K562 (cell line): ENCODE results near the gene NEURL2. TPM values are rescaled to one million over a fixed set of nuclear protein-coding genes. Genes with fewer than 3 reads are reported as not detected.

Source experiments
- ATAC-seq: fragments of 200-7000 bp; cut with Tn5 transposase; 3 replicates; pipeline ENCODE4 v1.9.1; 2020; ENCODE audit warnings: moderate library complexity
- BruUV-seq: library from RNA; stranded (reverse); fragments of 400-500 nt; replicated peaks from 2 replicates; lab custom pipeline; 2021; lab: Mats Ljungman, UMichigan
- CTCF ChIA-PET: fragments of 300-600 bp; formaldehyde crosslinking; extraction: SDS; loops from one replicate; lab custom pipeline; 2021; ENCODE audit warnings: low intra/inter-chr PET ratio; lab: Yijun Ruan, JAX
- POLR2A ChIA-PET: fragments of 300-600, 350-650 bp; sonication (Branson Sonifier 250); formaldehyde crosslinking; extraction: SDS; loops from one replicate; lab custom pipeline; 2021; ENCODE audit warnings: antibody characterized with exemption, inconsistent platforms; lab: Yijun Ruan, JAX
- DNase-seq, 4 experiments: peaks; one replicate each; pipeline versions ENCODE4 v3.0.0 to v3.0.0-alpha.2; 2011 to 2018; ENCODE audit warnings: low spot score in 3 of 4, mixed read lengths in 3 of 4; ENCODE audit errors: extremely low read depth in 1 of 4
- FAIRE-seq: peaks from 2 replicates; lab custom pipeline; 2011; peaks lifted over from hg19 to GRCh38; lab: Jason Lieb, UNC
- H2AFZ ChIP-seq: 2 replicates; pipeline ENCODE4 v1.6.0; 2011; ENCODE audit warnings: low read depth, low read length, control low read depth, inconsistent platforms
- H3K27ac ChIP-seq: fragments of 200-600 bp; 3 replicates; pipeline ENCODE4 v1.8.0; 2011; ENCODE audit warnings: low read depth, mild to moderate bottlenecking, control low read depth, inconsistent platforms, low read length, moderate library complexity, mixed read lengths; ENCODE audit errors: extremely low read depth
- H3K27me3 ChIP-seq, 2 experiments: fragments of 300-600 bp in 1 of 2; 2 replicates in 1 of 2; 3 replicates in 1 of 2; pipeline versions ENCODE4 v1.6.0 to v1.8.0; 2011; ENCODE audit warnings: inconsistent platforms in 2 of 2, low read length in 2 of 2, mild to moderate bottlenecking in 1 of 2, mixed read lengths in 1 of 2, moderate library complexity in 1 of 2; ENCODE audit not compliant: control insufficient read depth in 2 of 2, insufficient read depth in 2 of 2
- H3K36me3 ChIP-seq: fragments of 300-600 bp; 3 replicates; pipeline ENCODE4 v1.8.0; 2011; ENCODE audit warnings: mild to moderate bottlenecking, low read length, inconsistent platforms; ENCODE audit not compliant: control insufficient read depth, insufficient read depth
- H3K4me1 ChIP-seq, 2 experiments: fragments of 200-600 bp in 1 of 2; replicated peaks in 1 of 2; 2 replicates in 1 of 2; 3 replicates in 1 of 2; pipeline versions ENCODE4 v1.5.1 to v1.8.0; 2011; ENCODE audit warnings: inconsistent platforms in 2 of 2, low read length in 2 of 2, mild to moderate bottlenecking in 1 of 2, mixed read lengths in 1 of 2, moderate library complexity in 1 of 2; ENCODE audit not compliant: control insufficient read depth in 2 of 2, insufficient read depth in 2 of 2
- H3K4me2 ChIP-seq: 2 replicates; pipeline ENCODE4 v1.6.1; 2011; ENCODE audit warnings: low read length, control low read depth, inconsistent platforms, mixed read lengths; ENCODE audit not compliant: insufficient read depth
- H3K4me3 ChIP-seq: fragments of 200-600 bp; sonication (generic), shearing (Covaris generic); 2 replicates; pipeline ENCODE4 v1.5.1; 2016; ENCODE audit warnings: control low read depth, inconsistent platforms
- H3K79me2 ChIP-seq: fragments of 200-600 bp; 3 replicates; pipeline ENCODE4 v1.8.0; 2011; ENCODE audit warnings: low read length, inconsistent platforms; ENCODE audit not compliant: control insufficient read depth, insufficient read depth
- H3K9ac ChIP-seq, 2 experiments: 2 replicates each; pipeline versions ENCODE4 v1.6.0 to v1.6.1; 2011; ENCODE audit warnings: low read depth in 2 of 2, low read length in 2 of 2, control low read depth in 1 of 2, inconsistent platforms in 1 of 2, mild to moderate bottlenecking in 1 of 2, mixed read lengths in 1 of 2; ENCODE audit not compliant: insufficient read depth in 1 of 2
- H3K9me1 ChIP-seq: one replicate; pipeline ENCODE4 v1.6.0; 2011; ENCODE audit warnings: inconsistent platforms, mild to moderate bottlenecking, low read length, moderate library complexity; ENCODE audit not compliant: control insufficient read depth, insufficient read depth
- H3K9me3 ChIP-seq: replicated peaks from 2 replicates; pipeline ENCODE4 v1.5.1; 2011; ENCODE audit warnings: low read depth, low read length, inconsistent platforms; ENCODE audit not compliant: control insufficient read depth, insufficient read depth
- H4K20me1 ChIP-seq: replicated peaks from 2 replicates; pipeline ENCODE4 v1.6.1; 2011; ENCODE audit warnings: low read length, inconsistent platforms, mixed read lengths; ENCODE audit not compliant: control insufficient read depth, insufficient read depth
- FOSL1 ChIP-seq: fragments of 200-800 bp; sonication (Bioruptor generic); conservative IDR thresholded peaks from 2 replicates; pipeline ENCODE4 v1.6.1; 2016; ENCODE audit warnings: missing genetic modification characterization, missing compliant biosample characterization
- NFATC3 ChIP-seq: fragments of 450-650 bp; IDR thresholded peaks from 2 replicates; pipeline ENCODE4 v1.6.1; 2017; ENCODE audit warnings: mild to moderate bottlenecking
- POLR2AphosphoS2 ChIP-seq: IDR thresholded peaks from 2 replicates; pipeline ENCODE4 v1.6.1; 2012; ENCODE audit warnings: low read length, improper control_type of control experiment
- POLR2G ChIP-seq: fragments of 200-400 bp; formaldehyde crosslinking; IDR thresholded peaks from 2 replicates; pipeline ENCODE4 v1.6.1; 2017; ENCODE audit warnings: low read depth, mild to moderate bottlenecking, antibody characterized with exemption, low read length, moderate library complexity
- RBFOX2 ChIP-seq: fragments of 200-400 bp; formaldehyde crosslinking; IDR thresholded peaks from 2 replicates; pipeline ENCODE4 v1.6.1; 2017; ENCODE audit warnings: low read depth, mild to moderate bottlenecking, low read length, moderate library complexity
- SNIP1 ChIP-seq: fragments of 450-650 bp; IDR thresholded peaks from 2 replicates; pipeline ENCODE4 v1.7.1; 2017; ENCODE audit warnings: low read depth, mild to moderate bottlenecking
- ZNF217 ChIP-seq: sonication (generic); formaldehyde crosslinking; IDR thresholded peaks from 2 replicates; pipeline ENCODE4 v1.8.0; 2022; ENCODE audit warnings: mild to moderate bottlenecking, missing genetic modification reagents
- WGBS: fragments of 100-300 bp; shearing (Covaris generic); methylation state at CpG from one replicate; pipeline ENCODE4 v1.1.6; 2016; ENCODE audit warnings: low coverage, mixed read lengths; ENCODE audit not compliant: insufficient coverage; ENCODE audit errors: missing lambda C conversion rate; 5-methylcytosine and 5-hydroxymethylcytosine counted together
- in situ Hi-C: fragments of 300-500 bp; cut with MboI; formaldehyde crosslinking; loops from 4 replicates; pipeline ENCODE4 v1.15.0; 2018; ENCODE audit warnings: inconsistent platforms, mixed read lengths
- intact Hi-C: fragments of 100-400 bp; cut with micrococcal nuclease; formaldehyde crosslinking; loops from 2 replicates; pipeline ENCODE4 v1.14.2; 2022
- polyA plus RNA-seq, 8 experiments: library from polyadenylated mRNA; depleted of rRNA in 4 of 8; stranded (reverse) in 5 of 8; unstranded in 3 of 8; fragments of >200 nt; fragmentation: Nextera tagmentation in 2 of 8; fragmentation: Illumina TruSeq in 1 of 8; extraction: Ambion mirVana in 2 of 8; extraction: Trizol in 1 of 8; gene quantifications; 2 replicates each; pipeline versions ENCODE4 v1.2.1 to v1.2.3, GENCODE V29; 2011 to 2014; ENCODE audit warnings: inconsistent platforms in 1 of 8, missing spikeins in 1 of 8
- total RNA-seq, 7 experiments: library from RNA; depleted of rRNA in 6 of 7; stranded (reverse); fragments of >200 nt in 6 of 7; fragmentation: Illumina TruSeq in 2 of 7; extraction: Trizol in 2 of 7; gene quantifications; 2 replicates each; pipeline versions ENCODE4 v1.2.1 to v1.2.3, GENCODE V29; 2011 to 2021; ENCODE audit warnings: low replicate concordance in 1 of 7

The NEURL2 gene
- total and polyA plus RNA-seq, 9 of the 15 experiments (the other 6 are each of a cell fraction or from before 2014, with no cell fraction given): 0.22 to 1.9 (median 0.50) TPM; not detected in 1

GRCh38 chr20:45904583-45905504 is 13.8 kb upstream of the NEURL2 start:
- Histone ChIP-seq H3K9me1 (no peaks in the 10 kb centered on the region), H3K36me3 (peaks cover 24% of the 10 kb centered on the region; the same call in 2 of the 3 replicates), H3K9me3 (no peaks in the 10 kb centered on the region), H4K20me1 (no peaks in the 10 kb centered on the region), H3K27me3 (no peaks in the 10 kb centered on the region), H3K79me2 (peaks cover 9% of the 10 kb centered on the region), H3K4me3 (no peak overlapping the region), H2AFZ (no peak overlapping the region), H3K27ac (no peak overlapping the region), H3K9ac (peak overlapping the region in 1 of 2 experiments; percentile 77; a peak in 2 of 4 replicates), H3K4me2 (no peak overlapping the region), H3K4me1 (peaks cover 9 to 29% of the 10 kb centered on the region in 2 experiments)
- DNase-seq (no peak), ATAC-seq (no peak; the same call in 2 of the 3 replicates), FAIRE-seq (no peak)
- TF ChIP-seq ZNF217 (CRISPR knock-in tag): 0 out of 2 replicates have a peak, but pooled peaks have one; percentile 36
- TF ChIP-seq FOSL1 (tag): no peak
- ChIA-PET CTCF (no interaction called here), POLR2A (interaction anchor here (0.6 to 2.4 kb wide), 9 partner anchors 11 to 1451 kb away, joined by 3 to 9 read pairs (median 4); partner anchors contain the start of genes PCIF1, SNX21 and ZSWIM1)
- in situ Hi-C loops (no loop called here), intact Hi-C loops (no loop called here)
- 73% methylated on average over 16 of the region's 16 CpGs for WGBS
- BruUV-seq: no TSS peak

- no TSS peak for BruUV-seq
- ChIA-PET CTCF (no interaction called here), POLR2A (interaction anchor here (0.8 to 1.2 kb wide), 4 partner anchors 9 to 32 kb away, joined by 3 to 7 read pairs (median 4); partner anchors contain the start of gene PCIF1)
- Histone ChIP-seq H4K20me1 (no peaks in the 10 kb centered on the region), H3K27ac (no peak overlapping the region), H3K4me1 (peaks cover 0 to 16% of the 10 kb centered on the region in 2 experiments; a peak in 2 of 5 replicates), H3K79me2 (no peaks in the 10 kb centered on the region), H2AFZ (no peak overlapping the region), H3K9me3 (no peaks in the 10 kb centered on the region), H3K4me2 (no peak overlapping the region), H3K4me3 (no peak overlapping the region), H3K9me1 (no peaks in the 10 kb centered on the region), H3K36me3 (peaks cover 37% of the 10 kb centered on the region; the same call in 2 of the 3 replicates), H3K27me3 (no peaks in the 10 kb centered on the region), H3K9ac (0 out of 4 replicates have a peak overlapping the region, but pooled peaks of 1 of the 2 experiments have one; percentile 28)
- in situ Hi-C loops (no loop called here), intact Hi-C loops (no loop called here)
- WGBS: 81% methylated on average over 13 of the region's 14 CpGs
- TF ChIP-seq POLR2G: peak; percentile 53
- 0 out of 2 replicates have a peak, but pooled peaks have one; percentile 21 for TF ChIP-seq POLR2AphosphoS2
- TF ChIP-seq SNIP1: no peak
- 0 out of 2 replicates have a peak, but pooled peaks have one; percentile 28 for TF ChIP-seq RBFOX2
- no peak for TF ChIP-seq NFATC3
- FAIRE-seq (no peak), ATAC-seq (no peak), DNase-seq (no peak)
Observed at GRCh38 chr20:45902199-45902701, 11.2 kb upstream of the NEURL2 start.
